Fibroblast of the aortic adventitia (primary cell): ENCODE data around the gene AOC3. TPM values are rescaled to one million over a fixed set of nuclear protein-coding genes. Genes with fewer than 3 reads are reported as not detected.

Experiments
- DNase-seq: peaks from one replicate; pipeline ENCODE4 v3.0.0-alpha.2; 2010; ENCODE audit warnings: low read depth
- H3K4me3 ChIP-seq: 2 replicates; pipeline ENCODE4 v1.5.1; 2011; ENCODE audit warnings: low read depth, mild to moderate bottlenecking, control low read depth, low read length, moderate library complexity
- CTCF ChIP-seq: IDR thresholded peaks from 2 replicates; pipeline ENCODE4 v1.5.1; 2011; ENCODE audit warnings: mild to moderate bottlenecking, low read length, control low read depth, inconsistent platforms; ENCODE audit not compliant: insufficient read depth
- total RNA-seq: library from RNA; depleted of rRNA; stranded (reverse); fragments of >200 nt; gene quantifications from 2 replicates; pipeline ENCODE4 v1.2.3, GENCODE V29; 2012; ENCODE audit warnings: low replicate concordance

The AOC3 gene
- total RNA-seq, 1 donor, result under 0.01 TPM

GRCh38 chr17:42832213-42832933 lies 18.6 kb upstream of the AOC3 start:
- H3K4me3 ChIP-seq, result peak overlapping the region; percentile 97
- DNase-seq, result no peak
- TF ChIP-seq CTCF, result no peak

- no peak for TF ChIP-seq CTCF
- H3K4me3 ChIP-seq, result peak within 1 kb of the TSS; percentile 97
- DNase-seq, result peak; percentile 85
Observed at GRCh38 chr17:42832934-42833766, 17.8 kb upstream of the AOC3 start, which contains the start of gene PSME3. Gene PSME3 (plus strand): TSS chr17:42833397. CDS start chr17:42833632, 235 bp downstream.

DNA sequence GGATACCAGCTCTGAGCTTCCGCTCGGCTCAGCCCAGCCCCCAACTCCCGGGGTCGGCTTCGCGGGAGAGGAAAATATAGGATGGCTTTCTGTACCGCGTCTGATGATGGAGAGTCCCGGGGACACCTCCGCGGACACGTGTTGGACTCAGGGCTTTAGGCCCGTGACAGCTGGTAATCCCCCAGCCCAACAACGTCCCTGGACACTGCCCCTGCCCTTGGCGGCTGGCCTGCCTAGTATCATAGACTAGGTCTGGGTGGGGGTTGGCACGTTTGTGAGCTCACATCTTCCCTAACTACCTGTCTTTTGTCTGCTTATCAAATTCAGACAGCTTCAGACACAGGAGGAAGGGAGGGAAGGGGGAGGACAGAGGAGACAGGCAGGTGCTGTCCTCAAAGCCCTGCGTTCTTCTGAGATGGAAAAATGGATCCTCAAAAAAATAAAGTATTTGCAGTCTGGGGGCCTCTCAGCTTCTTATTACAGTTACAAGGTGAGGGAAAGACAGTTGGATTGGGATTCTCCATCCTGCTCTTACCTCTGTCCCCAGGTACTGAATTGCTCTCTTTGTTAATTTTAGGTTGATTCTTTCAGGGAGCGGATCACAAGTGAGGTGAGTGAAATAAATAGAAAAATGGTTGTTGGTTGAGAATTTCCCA lies 17.1 kb upstream of the AOC3 start:
- DNase-seq, result no peak
- no peak for TF ChIP-seq CTCF
- H3K4me3 ChIP-seq, result peak overlapping the region; percentile 97

GRCh38 chr17:42835732-42836131 lies 15.3 kb upstream of the AOC3 start:
- DNase-seq, result no peak
- TF ChIP-seq CTCF, result no peak
- no peak overlapping the region for H3K4me3 ChIP-seq

GRCh38 chr17:42841975-42842685 lies 8.9 kb upstream of the AOC3 start:
- no peak overlapping the region for H3K4me3 ChIP-seq
- peak; percentile 50 for DNase-seq
- TF ChIP-seq CTCF, result no peak

DNA sequence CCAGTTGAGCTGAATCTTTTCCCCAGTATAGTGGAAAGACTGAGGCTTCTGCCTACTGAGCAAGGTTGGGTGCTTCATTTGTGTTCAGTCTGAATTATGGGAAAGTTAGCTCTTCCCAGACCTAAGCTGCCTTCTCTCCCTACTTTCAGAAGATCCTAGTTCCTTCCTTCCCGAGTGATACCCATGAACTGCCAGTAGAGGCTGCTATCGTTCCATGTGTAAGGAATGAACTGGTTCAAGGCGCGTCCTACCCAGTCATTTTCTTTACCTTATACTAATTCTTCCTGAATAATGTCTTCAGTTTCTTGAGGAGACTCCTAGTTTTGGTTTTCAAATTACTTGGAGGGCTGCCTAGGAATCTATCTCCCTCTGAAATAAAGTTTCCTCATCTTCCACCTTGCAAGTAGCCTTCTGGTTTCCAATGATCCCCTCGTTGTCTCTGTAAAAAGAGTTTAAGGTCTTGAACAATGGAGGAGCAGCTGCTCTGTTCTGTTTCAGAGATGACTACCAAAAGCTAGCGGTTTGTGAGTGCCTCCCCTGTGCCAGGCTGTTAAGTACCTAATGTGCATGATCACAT lies 7.6 kb upstream of the AOC3 start:
- TF ChIP-seq CTCF, result peak; percentile 100
- DNase-seq, result peak; percentile 85
- no peak overlapping the region for H3K4me3 ChIP-seq
